H9 (cell line): ENCODE data around the gene TOP3B. TPM values are rescaled to one million over a fixed set of nuclear protein-coding genes. Genes with fewer than 3 reads are reported as not detected.

Experiments
- DNase-seq: peaks from one replicate; pipeline ENCODE4 v3.0.0-alpha.2; 2017
- H2AFZ ChIP-seq: one replicate; pipeline ENCODE4 v1.6.1; 2013; ENCODE audit warnings: mild to moderate bottlenecking, low read length, control low read depth, moderate library complexity
- H2AK5ac ChIP-seq: 2 replicates; pipeline ENCODE4 v1.6.1; 2013; ENCODE audit warnings: low read length, control low read depth, mixed read lengths; ENCODE audit not compliant: insufficient read length
- H2BK120ac ChIP-seq: one replicate; pipeline ENCODE4 v1.6.1; 2013; ENCODE audit warnings: low read depth, mild to moderate bottlenecking, low read length, control low read depth, inconsistent platforms; ENCODE audit not compliant: poor library complexity, severe bottlenecking
- H2BK12ac ChIP-seq: 2 replicates; pipeline ENCODE4 v1.6.1; 2013; ENCODE audit warnings: low read length, control low read depth, mixed read lengths, low read depth; ENCODE audit not compliant: insufficient read length
- H2BK15ac ChIP-seq: 2 replicates; pipeline ENCODE4 v1.6.1; 2013; ENCODE audit warnings: low read depth, low read length, control low read depth
- H2BK20ac ChIP-seq: one replicate; pipeline ENCODE4 v1.6.1; 2013; ENCODE audit warnings: low read depth, mild to moderate bottlenecking, low read length, control low read depth, inconsistent platforms; ENCODE audit not compliant: poor library complexity, severe bottlenecking
- H2BK5ac ChIP-seq: 2 replicates; pipeline ENCODE4 v1.6.1; 2013; ENCODE audit warnings: low read length, control low read depth, mixed read lengths; ENCODE audit not compliant: insufficient read length
- H3K14ac ChIP-seq: 2 replicates; pipeline ENCODE4 v1.6.1; 2013; ENCODE audit warnings: low read length, control low read depth; ENCODE audit not compliant: insufficient read depth
- H3K18ac ChIP-seq: 2 replicates; pipeline ENCODE4 v1.6.1; 2013; ENCODE audit warnings: low read depth, mild to moderate bottlenecking, mixed read lengths, low read length, control low read depth; ENCODE audit not compliant: insufficient read length
- H3K23ac ChIP-seq: 2 replicates; pipeline ENCODE4 v1.6.1; 2013; ENCODE audit warnings: low read length, control low read depth, mixed read lengths, low read depth; ENCODE audit not compliant: insufficient read length
- H3K23me2 ChIP-seq: 2 replicates; pipeline ENCODE4 v1.6.1; 2013; ENCODE audit warnings: low read depth, mild to moderate bottlenecking, mixed read lengths, low read length, control low read depth; ENCODE audit not compliant: insufficient read length, poor library complexity, severe bottlenecking
- H3K27ac ChIP-seq: 2 replicates; pipeline ENCODE4 v1.5.1; 2013; ENCODE audit warnings: low read length, control low read depth, mixed read lengths, low read depth; ENCODE audit not compliant: insufficient read length
- H3K27me3 ChIP-seq: 2 replicates; pipeline ENCODE4 v1.6.1; 2013; ENCODE audit warnings: low read length, control low read depth, inconsistent platforms; ENCODE audit not compliant: insufficient read depth
- H3K4ac ChIP-seq: 2 replicates; pipeline ENCODE4 v1.6.1; 2013; ENCODE audit warnings: low read depth, mild to moderate bottlenecking, control low read depth, inconsistent platforms, low read length, moderate library complexity
- H3K4me1 ChIP-seq: 2 replicates; pipeline ENCODE4 v1.6.1; 2013; ENCODE audit warnings: low read length, control low read depth, inconsistent platforms; ENCODE audit not compliant: insufficient read depth
- H3K4me2 ChIP-seq: 2 replicates; pipeline ENCODE4 v1.6.1; 2013; ENCODE audit warnings: low read length, control low read depth, mixed read lengths; ENCODE audit not compliant: insufficient read length, insufficient read depth
- H3K56ac ChIP-seq: 2 replicates; pipeline ENCODE4 v1.6.1; 2013; ENCODE audit warnings: low read depth, mild to moderate bottlenecking, mixed read lengths, low read length, control low read depth; ENCODE audit not compliant: insufficient read length
- H3K79me1 ChIP-seq: 2 replicates; pipeline ENCODE4 v1.6.1; 2013; ENCODE audit warnings: low read depth, mild to moderate bottlenecking, moderate library complexity, low read length, control low read depth, inconsistent platforms; ENCODE audit not compliant: insufficient read depth, poor library complexity, severe bottlenecking
- H3K79me2 ChIP-seq: 2 replicates; pipeline ENCODE4 v1.6.1; 2013; ENCODE audit warnings: low read length, control low read depth, inconsistent platforms; ENCODE audit not compliant: insufficient read depth
- H3K9ac ChIP-seq: 2 replicates; pipeline ENCODE4 v1.6.1; 2013; ENCODE audit warnings: low read length, control low read depth, mixed read lengths; ENCODE audit not compliant: insufficient read length; ENCODE audit errors: extremely low read depth
- H3K9me3 ChIP-seq: one replicate; pipeline ENCODE4 v1.6.1; 2013; ENCODE audit warnings: low read depth, low read length, inconsistent platforms; ENCODE audit not compliant: control insufficient read depth
- H3T11ph ChIP-seq: one replicate; pipeline ENCODE4 v1.6.1; 2013; ENCODE audit warnings: mild to moderate bottlenecking, low read length, control low read depth, inconsistent platforms
- H4K20me1 ChIP-seq: one replicate; pipeline ENCODE4 v1.6.1; 2013; ENCODE audit not compliant: control insufficient read depth, insufficient read length, insufficient read depth
- H4K5ac ChIP-seq: 2 replicates; pipeline ENCODE4 v1.6.1; 2013; ENCODE audit warnings: low read depth, mild to moderate bottlenecking, mixed read lengths, low read length, control low read depth; ENCODE audit not compliant: insufficient read length
- H4K8ac ChIP-seq: replicated peaks from 2 replicates; pipeline ENCODE4 v1.6.1; 2013; ENCODE audit warnings: low read length, control low read depth, mixed read lengths, low read depth; ENCODE audit not compliant: insufficient read length
- H4K91ac ChIP-seq: 2 replicates; pipeline ENCODE4 v1.6.1; 2013; ENCODE audit warnings: low read depth, mild to moderate bottlenecking, moderate library complexity, mixed read lengths, low read length, control low read depth; ENCODE audit not compliant: insufficient read length
- H3K27ac Mint-ChIP-seq, 3 experiments: 2 replicates in 2 of 3; 3 replicates in 1 of 3; pipeline ENCODE4 v1.8.0; 2020 to 2021; ENCODE audit warnings: mixed read lengths in 3 of 3, mild to moderate bottlenecking in 1 of 3, moderate library complexity in 1 of 3
- H3K27me3 Mint-ChIP-seq: 2 replicates; pipeline ENCODE4 v1.8.0; 2021; ENCODE audit warnings: low read depth, mild to moderate bottlenecking, moderate library complexity, mixed read lengths
- H3K36me3 Mint-ChIP-seq, 3 experiments: 2 replicates in 2 of 3; 3 replicates in 1 of 3; pipeline ENCODE4 v1.8.0; 2020 to 2021; ENCODE audit warnings: low read depth in 3 of 3, mixed read lengths in 3 of 3; ENCODE audit not compliant: insufficient read depth in 1 of 3
- H3K4me1 Mint-ChIP-seq, 2 experiments: 2 replicates each; pipeline ENCODE4 v1.8.0; 2020; ENCODE audit warnings: mixed read lengths in 2 of 2
- H3K4me3 Mint-ChIP-seq, 2 experiments: 2 replicates in 1 of 2; 3 replicates in 1 of 2; pipeline ENCODE4 v1.8.0; 2020 to 2021; ENCODE audit warnings: mild to moderate bottlenecking in 2 of 2, mixed read lengths in 2 of 2, moderate library complexity in 1 of 2
- H3K9me3 Mint-ChIP-seq, 2 experiments: 2 replicates in 1 of 2; 3 replicates in 1 of 2; pipeline ENCODE4 v1.8.0; 2020; ENCODE audit warnings: mild to moderate bottlenecking in 2 of 2, mixed read lengths in 2 of 2, moderate library complexity in 1 of 2
- CTCF ChIP-seq: fragments of 200-600 bp; sonication (generic); conservative IDR thresholded peaks from 3 replicates; pipeline ENCODE4 v1.8.0; 2021; ENCODE audit warnings: antibody characterized with exemption, mild to moderate bottlenecking
- WGBS: extraction: QIAGEN DNeasy Blood & Tissue Kit; methylation state at CpG from one replicate; pipeline ENCODE4 v1.1.7; 2013; ENCODE audit warnings: missing lambda C conversion rate, low lambda C conversion rate, mixed read lengths; ENCODE audit not compliant: insufficient read length; ENCODE audit errors: extremely low coverage; 5-methylcytosine and 5-hydroxymethylcytosine counted together
- total RNA-seq: library from RNA; stranded (reverse); gene quantifications from 2 replicates; pipeline ENCODE4 v1.2.1, GENCODE V29; 2021

The TOP3B gene
- total RNA-seq, 1 experiment from 2014 or later, result 55.2 TPM

- no peaks in the 10 kb centered on the region for H3K9me3 Mint-ChIP-seq
- DNase-seq, result peak; percentile 76
- H2BK20ac ChIP-seq, result no peak overlapping the region
- no peaks in the 10 kb centered on the region for H3K79me2 ChIP-seq
- no peak overlapping the region for H3K56ac ChIP-seq
- TF ChIP-seq CTCF, result no peak
- H3K18ac ChIP-seq, result peak overlapping the region; percentile 45
- no peak overlapping the region for H2BK12ac ChIP-seq
- no peaks in the 10 kb centered on the region for H3K23me2 ChIP-seq
- H4K20me1 ChIP-seq, result no peaks in the 10 kb centered on the region
- peaks cover 2 to 5% (median 2%) of the 10 kb centered on the region in 3 experiments; a peak in 2 of 7 replicates for H3K36me3 Mint-ChIP-seq
- H3K4me1 Mint-ChIP-seq, result peaks cover 59 to 74% of the 10 kb centered on the region in 2 experiments
- no peaks in the 10 kb centered on the region for H3K9me3 ChIP-seq
- H4K5ac ChIP-seq, result no peak overlapping the region
- peak overlapping the region; percentile 31; the same call in 1 of the 2 replicates for H3K14ac ChIP-seq
- H3K4me1 ChIP-seq, result peaks cover 12% of the 10 kb centered on the region; the same call in 1 of the 2 replicates
- H3K9ac ChIP-seq, result no peak overlapping the region
- H3K4me3 Mint-ChIP-seq, result no peak overlapping the region
- H3K27ac Mint-ChIP-seq, result peak overlapping the region; percentile 55 to 99 (median 79); a peak in 4 of 7 replicates
- H3K27me3 Mint-ChIP-seq, result no peaks in the 10 kb centered on the region
- H3K27ac ChIP-seq, result peak overlapping the region; percentile 24
- H3K4ac ChIP-seq, result no peak overlapping the region; the same call in 1 of the 2 replicates
- H2BK5ac ChIP-seq, result no peak overlapping the region
- no CpG with 5 or more reads among the region's 8 CpGs for WGBS
- no peak overlapping the region for H4K91ac ChIP-seq
- H4K8ac ChIP-seq, result no peak overlapping the region
- no peaks in the 10 kb centered on the region for H3K27me3 ChIP-seq
- H2AK5ac ChIP-seq, result no peak overlapping the region
- no peak overlapping the region for H2BK120ac ChIP-seq
- no peak overlapping the region for H3K4me2 ChIP-seq
- H3K79me1 ChIP-seq, result no peaks in the 10 kb centered on the region
- H2BK15ac ChIP-seq, result no peak overlapping the region
- no peak overlapping the region for H2AFZ ChIP-seq
- no peak overlapping the region for H3T11ph ChIP-seq
- no peak overlapping the region for H3K23ac ChIP-seq
Observed at GRCh38 chr22:21921729-21922128, 60.9 kb downstream of the TOP3B start.
